SKM-1 (cell line): Measurements from ENCODE around the gene GTF2A1L.
A peak's percentile ranks its signal among the peaks of the same experiment; 100 is the strongest.
"Not testable (repeated sequence)": the region's sequence is repeated elsewhere in the genome, so short reads cannot be mapped to it uniquely, and the experiment has no call there.

Source experiments
- DNase-seq: peaks from one replicate; lab custom pipeline; 2025; ENCODE audit not compliant: unreplicated experiment; lab: John Stamatoyannopoulos, UW

GTF2A1L gene, protein sequence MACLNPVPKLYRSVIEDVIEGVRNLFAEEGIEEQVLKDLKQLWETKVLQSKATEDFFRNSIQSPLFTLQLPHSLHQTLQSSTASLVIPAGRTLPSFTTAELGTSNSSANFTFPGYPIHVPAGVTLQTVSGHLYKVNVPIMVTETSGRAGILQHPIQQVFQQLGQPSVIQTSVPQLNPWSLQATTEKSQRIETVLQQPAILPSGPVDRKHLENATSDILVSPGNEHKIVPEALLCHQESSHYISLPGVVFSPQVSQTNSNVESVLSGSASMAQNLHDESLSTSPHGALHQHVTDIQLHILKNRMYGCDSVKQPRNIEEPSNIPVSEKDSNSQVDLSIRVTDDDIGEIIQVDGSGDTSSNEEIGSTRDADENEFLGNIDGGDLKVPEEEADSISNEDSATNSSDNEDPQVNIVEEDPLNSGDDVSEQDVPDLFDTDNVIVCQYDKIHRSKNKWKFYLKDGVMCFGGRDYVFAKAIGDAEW

DNA sequence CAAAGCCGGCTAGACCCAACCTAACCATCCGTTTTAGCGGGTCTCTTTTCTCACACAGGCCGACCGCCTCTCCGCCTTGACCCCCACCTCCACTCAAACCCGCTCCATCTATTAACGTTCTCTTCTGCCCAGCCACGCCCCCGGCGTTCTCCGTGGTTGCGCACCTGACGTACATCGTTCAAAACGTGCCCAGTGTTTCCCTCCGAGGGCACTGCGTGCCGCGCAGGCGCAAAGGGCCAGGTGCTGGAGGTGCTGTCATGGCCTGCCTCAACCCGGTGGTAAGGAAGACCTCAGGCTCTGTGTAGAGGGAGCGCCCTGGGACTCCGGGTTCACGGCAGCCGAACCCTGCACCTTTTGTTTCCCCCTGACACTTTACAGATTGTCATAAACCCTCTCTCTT is at the start of gene GTF2A1L:
GTF2A1L (plus strand) TSS at position 239 of the 400 bp plus-strand sequence; CDS start at position 258, 19 bp downstream.
- DNase-seq: no peak

DNA sequence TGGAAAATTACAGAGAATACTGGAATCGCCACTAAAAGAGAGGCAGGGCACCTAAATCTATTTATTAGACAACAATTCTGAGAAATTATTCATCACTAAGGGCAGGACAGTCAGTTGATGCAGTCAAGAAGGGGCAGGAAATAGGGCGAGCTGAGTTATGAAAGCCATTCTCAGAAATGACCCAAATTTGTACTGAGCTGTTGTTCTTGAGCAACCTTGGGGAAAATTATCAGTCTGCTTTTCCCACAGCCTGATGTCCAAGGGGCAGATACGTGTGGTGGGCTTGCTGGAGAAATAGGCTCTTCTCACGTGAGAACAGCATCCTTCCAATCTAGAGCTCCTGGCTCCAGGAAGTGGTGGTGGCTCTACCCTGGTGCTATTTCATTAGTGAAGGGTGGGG is 49.1 kb upstream of the GTF2A1L start:
- no peak for DNase-seq

DNA sequence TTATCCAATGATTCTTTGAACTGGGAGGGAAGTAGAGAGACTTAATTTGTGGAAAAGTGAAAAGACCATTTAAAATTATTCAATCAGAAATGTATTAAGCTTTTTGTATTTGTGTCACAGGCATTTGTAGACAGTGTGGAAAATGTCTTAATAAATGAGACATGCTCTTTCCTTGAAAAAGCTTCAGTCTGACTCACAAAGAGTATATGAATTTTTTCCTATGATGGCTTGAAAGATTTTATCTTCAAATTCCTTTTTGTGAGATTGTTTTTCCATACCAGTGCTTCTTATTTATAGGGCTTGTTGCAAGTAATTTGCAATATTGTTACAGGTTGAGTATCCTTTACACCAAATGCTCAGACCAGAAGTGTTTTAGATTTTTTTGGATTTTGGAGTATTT is 48.2 kb upstream of the GTF2A1L start:
- no peak for DNase-seq

DNA sequence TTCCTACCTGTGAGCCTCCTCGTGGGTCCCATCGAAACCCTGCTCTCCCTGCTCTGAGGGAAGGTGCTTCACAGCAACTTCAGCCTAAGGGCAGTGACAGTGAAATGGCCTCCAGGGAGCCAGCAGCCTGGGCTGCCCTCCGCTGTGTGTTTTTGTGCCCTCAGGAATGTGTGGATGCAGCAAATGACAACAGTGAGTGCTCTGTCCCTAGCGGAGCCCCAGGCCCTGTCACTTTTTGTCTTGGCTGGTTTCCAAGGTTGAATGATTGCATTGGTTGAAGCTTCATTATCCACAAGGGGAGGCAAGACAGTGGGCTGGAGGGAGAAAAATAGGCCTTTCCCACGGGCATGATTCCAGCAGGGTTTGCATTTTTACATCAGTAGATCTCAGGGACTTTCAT is 44.8 kb upstream of the GTF2A1L start:
- DNase-seq: no peak

DNA sequence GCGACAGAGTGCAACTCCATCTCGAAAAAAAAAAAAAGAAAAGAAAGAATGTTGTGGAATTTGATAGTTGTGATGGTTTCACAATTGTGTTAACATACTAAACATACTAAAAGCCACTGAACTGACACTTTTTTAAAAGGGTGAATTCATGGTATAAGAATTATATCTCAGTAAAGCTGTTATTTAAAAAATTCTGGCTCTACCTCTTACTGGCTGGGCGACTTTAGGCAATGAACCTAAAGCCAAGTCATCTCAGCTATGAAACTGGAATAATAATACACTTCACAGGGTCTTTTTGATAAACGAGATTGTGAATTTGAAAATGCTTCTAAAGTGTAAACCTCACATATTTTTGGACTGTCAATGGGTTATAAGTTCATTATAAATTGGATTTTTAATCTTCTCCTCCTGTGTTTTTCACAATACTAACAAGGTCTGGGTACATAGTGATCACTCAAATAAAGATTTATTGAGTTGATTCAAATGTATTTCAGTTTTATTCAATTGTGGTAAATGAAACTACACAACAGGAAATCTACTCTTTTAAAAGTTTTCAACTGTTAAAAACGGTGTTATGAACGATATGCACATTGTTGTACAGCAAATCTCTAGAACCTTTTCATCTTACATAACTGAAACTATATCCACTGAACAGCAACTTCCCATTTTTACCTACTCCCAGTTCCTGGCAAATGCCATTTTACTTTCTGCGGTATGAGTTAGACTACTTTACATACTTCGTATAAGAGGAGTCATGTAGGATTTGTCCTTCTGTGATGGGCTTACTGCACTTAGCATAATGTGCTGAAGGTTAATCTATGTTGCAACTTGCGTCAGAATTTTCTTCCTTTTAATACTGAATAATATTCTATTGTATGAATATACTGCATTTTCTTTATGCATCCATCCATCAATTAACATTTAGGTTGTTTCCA is 43.0 kb upstream of the GTF2A1L start:
- DNase-seq: peak; percentile 1

DNA sequence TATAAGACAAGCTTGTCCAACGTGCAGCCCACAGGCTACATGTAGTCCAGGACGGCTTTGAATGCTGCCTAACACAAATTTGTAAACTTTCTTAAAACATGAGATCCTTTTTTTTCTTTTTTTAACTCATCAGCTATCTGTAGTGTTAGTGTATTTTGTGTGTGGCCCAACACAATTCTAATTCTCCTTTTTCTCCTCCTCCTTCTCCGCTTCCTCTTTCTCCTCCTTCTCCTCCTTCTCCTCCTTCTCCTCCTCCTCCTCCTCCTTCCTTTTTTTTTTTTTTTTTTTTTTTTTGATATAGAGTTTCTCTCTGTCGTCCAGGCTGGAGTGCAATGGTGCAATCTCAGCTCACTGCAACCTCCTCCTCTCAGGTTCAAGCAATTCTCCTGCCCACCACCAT is 39.3 kb upstream of the GTF2A1L start:
- no peak for DNase-seq

DNA sequence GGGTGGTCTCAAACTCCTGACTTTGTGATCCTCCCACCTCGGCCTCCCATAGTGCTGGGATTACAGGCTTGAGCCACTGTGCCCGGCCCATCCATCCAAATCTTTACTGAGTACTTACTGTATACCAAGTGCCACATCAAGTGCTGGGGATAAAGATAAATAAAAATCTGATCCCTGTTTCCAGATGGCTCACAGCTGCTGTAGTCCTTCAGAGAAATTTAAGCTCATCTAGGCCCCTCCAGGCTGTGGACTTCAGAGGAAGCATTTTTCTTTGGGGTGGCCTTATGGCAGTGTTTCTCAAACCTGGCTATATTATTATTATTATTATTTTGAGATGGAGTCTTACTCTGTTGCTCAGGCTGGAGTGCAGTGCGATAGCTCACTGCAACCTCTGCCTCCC is 33.7 kb upstream of the GTF2A1L start:
- no peak for DNase-seq

DNA sequence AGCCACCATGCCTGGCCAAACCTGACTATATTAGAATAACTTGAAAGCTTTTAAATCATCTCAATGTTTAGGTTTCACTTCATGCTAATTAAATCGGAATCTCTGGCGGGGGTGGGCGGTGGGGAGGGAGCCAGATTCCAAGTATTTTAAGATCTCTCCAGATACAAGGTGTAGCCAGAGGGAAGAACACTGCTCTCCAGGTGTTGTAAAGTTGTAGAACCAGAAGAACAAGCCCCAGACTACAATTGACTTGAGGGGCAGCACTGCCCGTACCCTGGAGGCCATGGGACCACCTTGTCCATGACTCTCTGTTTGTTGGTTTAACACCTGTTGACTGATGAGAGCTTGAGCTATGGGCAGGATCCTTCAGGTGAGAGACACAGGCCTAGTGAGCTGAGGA is 33.1 kb upstream of the GTF2A1L start:
- DNase-seq: no peak

DNA sequence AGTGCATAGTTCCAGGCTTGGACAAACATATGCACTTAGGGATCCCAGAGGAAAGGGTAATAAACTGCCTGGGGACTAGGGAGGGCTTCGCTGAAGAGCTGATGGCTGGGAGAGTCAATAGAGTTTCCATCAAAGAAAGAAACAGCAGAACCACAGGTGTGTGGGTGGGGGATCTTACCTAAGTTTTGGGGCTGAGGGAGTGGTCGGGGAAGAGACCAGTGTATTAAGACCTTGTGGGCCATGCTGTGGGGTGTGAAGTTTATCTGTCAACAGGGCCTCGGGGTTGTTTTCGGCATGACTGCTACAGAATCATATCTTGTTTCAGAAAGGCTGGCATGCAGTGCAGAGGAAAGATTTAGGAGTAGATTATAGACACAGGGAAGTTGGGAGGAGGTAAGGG is 31.2 kb upstream of the GTF2A1L start:
- no peak for DNase-seq

DNA sequence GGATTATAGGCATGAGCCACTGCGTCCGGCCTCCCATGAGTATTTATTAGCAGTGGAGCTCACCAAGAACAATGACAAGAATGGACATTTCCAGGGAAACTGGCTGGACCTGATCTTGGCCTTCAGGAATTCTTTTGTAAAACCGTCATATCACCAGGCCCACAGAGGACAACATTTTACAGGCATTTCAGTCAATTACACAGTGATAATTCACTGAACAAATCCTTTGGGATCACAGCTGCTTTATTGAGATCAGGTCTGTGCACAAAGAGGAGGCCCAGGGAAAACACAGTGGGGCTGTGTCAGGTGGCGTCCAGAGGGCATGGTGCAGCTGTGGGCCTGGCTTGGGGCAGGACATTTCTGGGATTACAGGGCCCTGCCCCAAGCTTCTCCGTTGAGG is 30.1 kb upstream of the GTF2A1L start:
- no peak for DNase-seq

DNA sequence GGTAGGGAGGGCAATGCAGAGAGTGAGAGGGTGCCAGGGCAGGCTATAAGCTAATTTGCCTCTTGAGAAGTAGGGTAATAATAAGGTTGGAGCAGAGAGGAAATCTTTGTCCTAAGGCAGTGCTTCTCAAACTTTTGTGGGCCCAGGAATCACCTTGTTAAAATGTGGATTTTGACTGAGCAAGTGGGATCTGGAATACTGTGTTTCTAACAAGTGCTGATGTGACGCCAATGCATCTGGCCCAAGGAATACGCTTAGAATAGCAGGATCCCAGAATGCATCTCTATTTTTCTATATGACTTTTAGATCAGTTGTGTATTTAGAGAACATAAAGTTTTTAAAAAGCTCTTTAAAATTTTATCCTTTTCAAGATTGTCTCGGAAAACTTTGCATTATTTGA is 29.7 kb upstream of the GTF2A1L start:
- DNase-seq: no peak

DNA sequence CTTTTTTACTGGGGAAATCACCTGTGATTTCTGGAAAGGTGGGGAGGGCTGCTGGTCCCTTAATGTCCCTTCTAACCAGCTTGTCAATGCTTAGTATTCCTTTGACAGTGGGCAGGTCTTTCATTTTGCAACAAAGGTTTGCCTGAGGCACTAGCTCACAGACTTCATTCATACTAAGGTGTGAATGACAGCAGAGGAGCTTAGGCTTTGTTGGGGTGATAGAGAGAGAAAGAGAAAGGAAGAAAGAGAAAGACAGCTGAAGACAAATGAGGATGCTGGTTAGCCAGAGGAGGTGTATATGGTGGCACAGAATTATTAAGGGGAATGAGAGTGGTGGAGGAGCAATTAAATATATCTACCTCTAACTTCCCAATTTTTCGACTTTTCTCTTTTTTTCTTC is 28.9 kb upstream of the GTF2A1L start:
- no peak for DNase-seq

DNA sequence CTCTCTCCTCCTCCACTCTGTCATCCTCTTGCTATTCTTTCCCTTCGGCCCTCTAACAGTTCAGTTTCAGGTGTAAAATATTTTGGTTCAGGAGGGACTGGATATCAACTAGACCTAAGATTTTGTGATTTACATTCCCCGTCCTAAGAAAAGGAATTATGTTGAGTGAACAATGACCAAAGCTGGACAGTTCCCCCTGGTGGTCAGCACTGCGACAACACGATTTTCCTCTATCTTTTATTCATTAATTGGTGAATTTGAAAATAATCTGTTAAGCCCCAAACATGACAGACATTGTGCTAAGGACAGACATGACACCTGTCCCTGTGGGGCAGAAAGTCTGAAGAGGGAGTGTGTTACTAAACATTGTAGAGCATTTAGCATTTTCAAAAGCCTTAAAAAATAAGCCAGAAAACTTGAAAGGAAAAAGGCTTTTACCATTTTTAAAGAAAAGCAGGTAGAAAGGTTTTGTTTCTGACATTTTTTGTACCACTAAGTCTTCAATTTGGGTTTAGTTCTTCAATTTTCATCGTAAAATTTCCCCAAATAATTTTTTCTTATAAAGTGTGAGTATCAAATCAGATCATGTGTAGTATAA is 28.4 kb upstream of the GTF2A1L start:
- peak; percentile 18 for DNase-seq

DNA sequence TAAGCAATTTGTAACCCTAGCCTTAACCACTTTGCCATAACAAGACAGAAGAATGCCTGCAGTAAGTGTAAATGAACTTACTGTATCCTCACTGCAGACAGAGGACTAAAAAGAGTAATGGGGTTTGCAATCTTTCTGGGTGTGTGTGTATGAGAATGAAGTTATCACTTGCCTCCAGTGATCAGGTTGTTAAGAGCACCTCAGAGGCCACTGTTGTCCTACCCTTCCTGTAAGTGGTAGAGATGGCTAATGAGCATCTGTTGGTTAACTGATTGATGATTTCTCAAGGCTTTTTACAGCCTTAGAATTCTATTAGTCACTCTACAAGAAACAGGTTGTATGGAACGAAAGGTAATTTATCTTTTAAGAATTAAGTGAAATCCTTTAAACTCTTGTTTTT is 27.6 kb upstream of the GTF2A1L start:
- DNase-seq: no peak

DNA sequence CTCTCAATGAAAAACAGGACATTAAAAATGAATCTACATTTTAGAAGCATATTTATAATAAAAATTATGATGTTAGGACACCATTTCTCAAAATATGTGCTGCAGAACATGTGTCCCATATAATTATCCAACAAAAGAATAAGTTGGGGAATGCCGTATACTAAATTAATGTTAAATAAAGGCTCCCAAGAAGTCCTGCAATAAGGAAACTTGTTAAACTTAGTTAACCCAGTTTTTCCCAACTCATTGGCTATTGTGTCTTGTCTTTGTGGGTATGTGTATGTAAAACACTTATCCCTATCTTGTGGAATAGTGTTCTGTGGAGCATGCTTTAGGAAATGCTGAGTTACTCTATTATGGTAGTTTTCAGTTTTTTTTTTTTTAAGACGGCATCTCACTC is 25.6 kb upstream of the GTF2A1L start:
- DNase-seq: no peak

DNA sequence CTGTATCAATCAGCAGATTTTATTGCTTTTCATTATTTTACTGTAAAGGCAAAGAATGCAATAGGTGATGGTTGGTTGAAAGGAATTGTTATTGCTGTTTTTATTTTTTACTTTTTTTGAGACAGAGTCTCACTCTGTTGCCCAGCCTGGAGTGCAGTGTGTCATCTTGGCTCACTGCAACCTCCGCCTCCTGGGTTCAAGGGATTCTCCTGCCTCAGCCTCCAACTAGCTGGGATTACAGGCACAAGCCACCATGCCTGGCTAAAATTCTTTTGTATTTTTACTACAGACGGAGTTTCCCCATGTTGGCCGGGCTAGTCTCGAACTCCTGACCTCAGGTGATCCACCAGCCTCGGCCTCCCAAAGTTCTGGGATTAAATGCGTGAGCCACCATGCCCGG is 20.9 kb upstream of the GTF2A1L start:
- DNase-seq: not testable (repeated sequence)

DNA sequence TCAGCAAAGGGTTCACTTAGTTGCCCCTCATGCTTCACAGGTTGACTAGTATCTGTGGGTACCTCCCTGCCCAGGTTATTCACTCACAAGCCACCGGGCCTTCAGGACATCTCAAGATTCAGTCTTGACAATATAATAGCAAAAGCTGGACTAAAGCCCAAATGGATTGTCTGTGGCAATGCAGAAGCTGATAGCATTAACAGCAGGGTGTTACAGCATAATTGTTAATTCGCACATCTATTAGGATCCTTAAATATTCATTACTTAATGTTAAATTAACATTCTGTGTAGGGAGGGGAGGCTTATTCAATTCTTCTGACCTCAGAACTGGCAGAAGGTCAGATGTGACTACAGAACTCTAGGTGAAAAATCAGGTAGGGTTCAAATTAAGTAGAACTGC is 20.2 kb upstream of the GTF2A1L start:
- no peak for DNase-seq

DNA sequence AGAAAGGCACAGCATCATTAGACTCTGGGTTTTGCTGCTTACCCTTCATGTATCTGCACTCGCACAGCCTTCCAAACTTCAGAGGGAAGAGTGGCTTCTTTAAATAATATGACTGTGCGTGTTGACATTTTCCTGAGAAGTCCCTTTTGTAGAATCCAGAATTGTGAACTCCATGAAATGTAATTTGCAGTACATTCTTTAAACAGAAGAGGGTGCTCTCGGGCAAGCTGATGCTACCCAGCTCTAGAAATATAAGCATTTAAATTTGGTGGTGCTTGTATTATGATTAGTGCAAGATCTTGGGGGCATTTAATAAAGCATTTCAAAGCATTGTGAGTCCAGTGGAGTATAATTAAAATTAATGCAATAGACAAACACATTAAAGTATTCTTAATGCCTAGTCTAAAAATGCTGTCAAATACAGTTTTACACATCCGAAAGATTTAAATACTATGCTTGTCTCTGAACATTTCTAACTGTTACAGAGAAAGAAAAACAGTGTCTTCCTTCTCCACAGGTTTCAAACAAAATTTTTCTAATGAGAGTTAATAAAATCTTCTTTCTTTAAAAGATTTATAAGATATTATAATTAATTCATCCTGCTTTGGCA is 17.3 kb upstream of the GTF2A1L start:
- DNase-seq: peak; percentile 17

DNA sequence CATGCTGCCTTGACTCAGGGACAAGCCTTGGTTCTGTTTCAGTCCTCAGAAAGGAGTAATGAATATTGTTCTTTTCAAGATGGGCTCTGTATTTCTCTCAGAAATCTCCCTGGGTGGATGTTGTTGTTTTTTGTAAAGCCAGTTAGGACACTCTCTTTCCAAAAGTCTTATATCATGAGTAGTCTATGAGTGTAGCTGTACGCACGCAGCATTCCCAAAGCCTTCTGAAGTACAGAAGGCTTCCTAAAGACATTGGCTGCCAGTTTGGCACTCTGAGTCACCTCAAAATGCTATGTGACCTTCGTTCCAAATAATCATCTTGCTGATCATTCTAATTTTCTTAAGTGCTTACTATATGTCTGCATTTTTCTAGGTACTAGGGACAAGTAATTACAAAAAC is 16.7 kb upstream of the GTF2A1L start:
- no peak for DNase-seq

DNA sequence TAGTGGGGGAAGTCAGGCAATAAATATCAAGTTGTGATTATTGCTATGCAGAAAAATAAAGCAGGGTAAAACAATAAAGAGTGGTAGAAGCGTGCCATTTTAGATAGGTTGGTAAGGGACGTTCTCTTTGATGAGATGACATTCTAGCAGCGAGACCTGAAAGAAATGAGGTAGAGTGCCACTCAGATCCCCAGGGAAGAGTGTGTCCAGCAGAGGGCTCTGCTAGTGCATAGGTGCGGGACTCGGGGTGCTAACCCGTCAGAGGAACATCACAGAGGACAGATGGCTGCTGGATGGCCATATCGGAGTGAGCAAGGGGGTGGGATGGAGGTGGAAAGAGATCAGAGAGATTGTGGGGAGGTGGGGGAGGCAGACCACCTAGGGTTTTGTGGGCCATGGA is 16.3 kb upstream of the GTF2A1L start:
- peak; percentile 8 for DNase-seq

DNA sequence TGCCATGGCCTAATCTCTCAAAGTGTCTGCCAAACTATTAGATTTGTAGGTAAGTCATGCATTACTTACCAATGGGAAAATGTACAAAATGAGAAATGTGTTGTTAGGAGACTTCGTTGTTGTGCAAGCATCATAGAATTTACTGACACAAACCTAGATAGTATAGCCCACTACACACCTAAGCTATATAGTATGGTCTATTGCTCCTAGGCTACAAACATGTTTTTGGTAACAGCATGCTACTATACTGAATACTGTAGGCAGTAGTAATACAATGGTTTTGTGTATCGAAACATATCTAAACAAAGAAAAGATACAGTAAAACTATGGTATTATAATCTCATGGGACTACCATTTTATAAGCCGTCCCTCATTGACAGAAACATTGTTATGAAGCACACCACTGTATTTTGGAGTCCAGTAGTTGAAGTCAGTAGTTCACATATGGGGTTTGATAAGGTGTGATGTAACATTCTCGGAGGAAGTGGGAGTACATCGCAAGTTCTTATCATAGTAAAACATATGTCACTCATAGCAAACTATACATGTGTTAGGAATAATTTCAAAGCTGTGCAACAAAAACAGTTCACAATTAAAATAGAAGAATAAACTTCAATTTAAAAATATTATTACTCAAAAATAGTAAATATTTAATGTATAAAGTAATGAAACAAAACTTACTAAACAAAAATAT is 12.0 kb upstream of the GTF2A1L start:
- no peak for DNase-seq
